Neural crest cell (in vitro differentiated cells): ENCODE data around the gene GMPS. TPM values are rescaled to one million over a fixed set of nuclear protein-coding genes. Genes with fewer than 3 reads are reported as not detected.
"Not testable (repeated sequence)": the region's sequence is repeated elsewhere in the genome, so short reads cannot be mapped to it uniquely, and the experiment has no call there.

ENCODE experiments used
- DNase-seq: peaks from one replicate; pipeline ENCODE4 v3.0.0; 2021; ENCODE audit warnings: low read depth, mixed read lengths, low spot score
- H3K27ac Mint-ChIP-seq: one replicate; pipeline ENCODE4 v1.8.0; 2021; ENCODE audit warnings: mild to moderate bottlenecking, mixed read lengths; ENCODE audit not compliant: unreplicated experiment
- H3K27me3 Mint-ChIP-seq: 2 replicates; pipeline ENCODE4 v1.8.0; 2021; ENCODE audit warnings: low read depth, mild to moderate bottlenecking, mixed read lengths
- H3K36me3 Mint-ChIP-seq: 2 replicates; pipeline ENCODE4 v1.8.0; 2021; ENCODE audit warnings: low read depth, mild to moderate bottlenecking, mixed read lengths
- H3K4me1 Mint-ChIP-seq: 2 replicates; pipeline ENCODE4 v1.8.0; 2021; ENCODE audit warnings: mixed read lengths
- H3K4me3 Mint-ChIP-seq: one replicate; pipeline ENCODE4 v1.8.0; 2021; ENCODE audit warnings: mild to moderate bottlenecking, mixed read lengths
- H3K9me3 Mint-ChIP-seq: 2 replicates; pipeline ENCODE4 v1.8.0; 2021; ENCODE audit warnings: mixed read lengths
- total RNA-seq: library from RNA; stranded (reverse); gene quantifications from 2 replicates; pipeline ENCODE4 v1.2.1, GENCODE V29; 2021
- TF ChIP-seq, protein P1 (sequence below): fragments of 200-600 bp; sonication (generic); conservative IDR thresholded peaks from 2 replicates; pipeline ENCODE4 v1.5.0; 2021; ENCODE audit warnings: antibody characterized with exemption, mild to moderate bottlenecking

GMPS gene
- total RNA-seq, 1 donor from 2014 or later: 129 TPM

- Mint-ChIP-seq H3K27ac (no peak overlapping the region), H3K9me3 (no peaks in the 10 kb centered on the region), H3K4me1 (peaks cover 34% of the 10 kb centered on the region), H3K4me3 (peak overlapping the region; percentile 0), H3K27me3 (no peaks in the 10 kb centered on the region), H3K36me3 (peaks cover 4% of the 10 kb centered on the region)
- DNase-seq: no peak
- TF ChIP-seq, protein P1, sequence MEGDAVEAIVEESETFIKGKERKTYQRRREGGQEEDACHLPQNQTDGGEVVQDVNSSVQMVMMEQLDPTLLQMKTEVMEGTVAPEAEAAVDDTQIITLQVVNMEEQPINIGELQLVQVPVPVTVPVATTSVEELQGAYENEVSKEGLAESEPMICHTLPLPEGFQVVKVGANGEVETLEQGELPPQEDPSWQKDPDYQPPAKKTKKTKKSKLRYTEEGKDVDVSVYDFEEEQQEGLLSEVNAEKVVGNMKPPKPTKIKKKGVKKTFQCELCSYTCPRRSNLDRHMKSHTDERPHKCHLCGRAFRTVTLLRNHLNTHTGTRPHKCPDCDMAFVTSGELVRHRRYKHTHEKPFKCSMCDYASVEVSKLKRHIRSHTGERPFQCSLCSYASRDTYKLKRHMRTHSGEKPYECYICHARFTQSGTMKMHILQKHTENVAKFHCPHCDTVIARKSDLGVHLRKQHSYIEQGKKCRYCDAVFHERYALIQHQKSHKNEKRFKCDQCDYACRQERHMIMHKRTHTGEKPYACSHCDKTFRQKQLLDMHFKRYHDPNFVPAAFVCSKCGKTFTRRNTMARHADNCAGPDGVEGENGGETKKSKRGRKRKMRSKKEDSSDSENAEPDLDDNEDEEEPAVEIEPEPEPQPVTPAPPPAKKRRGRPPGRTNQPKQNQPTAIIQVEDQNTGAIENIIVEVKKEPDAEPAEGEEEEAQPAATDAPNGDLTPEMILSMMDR: no peak
These were observed 22.5 kb upstream of the GMPS start for GRCh38 chr3:155847993-155848392.

DNA sequence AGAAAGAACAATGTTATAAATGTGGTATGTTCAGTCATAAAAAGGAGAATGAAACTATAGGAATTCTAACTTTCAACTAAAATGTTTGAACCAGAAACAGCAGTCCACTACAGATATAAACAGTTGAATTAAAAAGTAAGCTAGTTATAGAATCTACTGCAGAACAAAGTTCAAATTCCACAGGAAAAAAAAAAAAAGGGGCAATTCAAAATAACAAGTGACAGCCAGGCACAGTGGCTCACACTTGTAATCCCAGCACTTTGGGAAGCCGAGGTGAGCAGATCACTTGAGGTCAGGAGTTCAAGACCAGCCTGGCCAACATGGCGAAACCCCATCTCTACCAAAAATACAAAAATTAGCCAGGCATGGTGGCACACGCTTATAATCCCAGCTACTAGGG lies 21.0 kb upstream of the GMPS start:
- H3K4me3 Mint-ChIP-seq: peak overlapping the region; percentile 68
- H3K9me3 Mint-ChIP-seq, H3K27ac Mint-ChIP-seq, H3K27me3 Mint-ChIP-seq, DNase-seq, H3K36me3 Mint-ChIP-seq: not testable (repeated sequence)
- H3K4me1 Mint-ChIP-seq: peaks cover 41% of the 10 kb centered on the region

- peaks cover 4% of the 10 kb centered on the region for H3K9me3 Mint-ChIP-seq
- peaks cover 39% of the 10 kb centered on the region for H3K4me1 Mint-ChIP-seq
- H3K36me3 Mint-ChIP-seq: peaks cover 8% of the 10 kb centered on the region
- no peak for DNase-seq
- H3K27me3 Mint-ChIP-seq: peaks cover 3% of the 10 kb centered on the region
- H3K4me3 Mint-ChIP-seq: peak overlapping the region; percentile 97
- TF ChIP-seq, protein P1: no peak
- H3K27ac Mint-ChIP-seq: peak overlapping the region; percentile 46
These were observed 18.1 kb upstream of the GMPS start for GRCh38 chr3:155852341-155852740.

- H3K27me3 Mint-ChIP-seq: peaks cover 4% of the 10 kb centered on the region
- H3K36me3 Mint-ChIP-seq: peaks cover 4% of the 10 kb centered on the region
These were observed 17.0 kb upstream of the GMPS start for GRCh38 chr3:155853214-155854140.

GRCh38 chr3:155854141-155854940 lies 16.1 kb upstream of the GMPS start, which contains the start of gene SLC33A1:
Gene SLC33A1, minus strand, starts transcription at chr3:155854427. Its CDS starts 430 bp downstream, at chr3:155853997.
- Mint-ChIP-seq H3K36me3 (peaks cover 4% of the 10 kb centered on the region), H3K27ac (peak within 1 kb of the TSS; percentile 97), H3K4me3 (peak within 1 kb of the TSS; percentile 97), H3K9me3 (peaks cover 4% of the 10 kb centered on the region), H3K4me1 (peaks cover 34% of the 10 kb centered on the region), H3K27me3 (peaks cover 4% of the 10 kb centered on the region)
- TF ChIP-seq, protein P1: no peak
- peak; percentile 96 for DNase-seq

More at GRCh38 chr3:155853214-155854140, 17.0 kb upstream of the GMPS start:
- TF ChIP-seq, protein P1: peak; percentile 44
- Mint-ChIP-seq H3K4me3 (peak overlapping the region; percentile 97), H3K4me1 (peaks cover 34% of the 10 kb centered on the region), H3K27ac (peak overlapping the region; percentile 72), H3K9me3 (peaks cover 4% of the 10 kb centered on the region)
- peak; percentile 14 for DNase-seq
